Measurements from ENCODE around the gene CBARP.
"Not testable (repeated sequence)": the region's sequence is repeated elsewhere in the genome, so short reads cannot be mapped to it uniquely, and the experiment has no call there.

Gene CBARP

GRCh38 chr19:1218751-1219567 lies 18.8 kb downstream of the CBARP start:
- H3K27ac ChIP-seq (ENCODE audit: low read depth, low read length) = no peak overlapping the region
- WGBS = 93% methylated on average over 37 of the region's 37 CpGs
- H3K9ac ChIP-seq (ENCODE audit: low read depth, low read length) = no peak overlapping the region

DNA sequence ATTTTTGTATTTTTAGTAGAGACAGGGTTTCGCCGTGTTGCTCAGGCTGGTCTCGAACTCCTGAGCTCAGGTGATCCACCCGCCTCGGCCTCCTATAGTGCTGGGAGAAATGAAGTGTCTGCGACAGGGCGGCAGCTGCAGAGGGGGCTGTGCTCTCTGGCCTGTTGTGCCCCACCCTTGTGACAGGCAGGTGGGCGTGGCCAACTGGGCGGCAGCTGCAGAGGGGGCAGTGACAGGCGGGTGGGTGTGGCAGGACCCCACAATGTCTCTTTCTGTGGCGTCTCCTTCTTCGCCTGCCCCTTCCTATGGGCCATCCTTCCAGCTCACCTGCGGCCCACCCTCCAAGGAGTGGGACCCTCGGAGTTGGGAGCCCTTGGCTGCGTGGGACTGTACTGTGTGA lies 20.4 kb downstream of the CBARP start:
- H3K4me3 ChIP-seq (ENCODE audit: low read length) = no peak overlapping the region
- H3K27ac ChIP-seq (ENCODE audit: low read depth, low read length) = no peak overlapping the region
- 87% methylated on average over 15 of the region's 15 CpGs for WGBS
- H3K27me3 ChIP-seq (ENCODE audit: insufficient read depth, low read length) = no peaks in the 10 kb centered on the region
- no peaks in the 10 kb centered on the region for H3K4me1 ChIP-seq (ENCODE audit: insufficient read depth, low read length)
- H3K9ac ChIP-seq (ENCODE audit: low read depth, low read length) = no peak overlapping the region
- no peaks in the 10 kb centered on the region for H3K9me3 ChIP-seq (ENCODE audit: insufficient read depth, low read depth, low read length)
- H3K36me3 ChIP-seq (ENCODE audit: insufficient read depth, low read length) = peaks cover 16% of the 10 kb centered on the region

More at GRCh38 chr19:1218751-1219567, 18.8 kb downstream of the CBARP start:
- Histone ChIP-seq H3K27me3 (ENCODE audit: insufficient read depth, low read length) (no peaks in the 10 kb centered on the region), H3K9me3 (ENCODE audit: insufficient read depth, low read depth, low read length) (no peaks in the 10 kb centered on the region), H3K4me3 (ENCODE audit: low read length) (no peak overlapping the region), H3K4me1 (ENCODE audit: insufficient read depth, low read length) (no peaks in the 10 kb centered on the region), H3K36me3 (ENCODE audit: insufficient read depth, low read length) (peaks cover 30% of the 10 kb centered on the region)

DNA sequence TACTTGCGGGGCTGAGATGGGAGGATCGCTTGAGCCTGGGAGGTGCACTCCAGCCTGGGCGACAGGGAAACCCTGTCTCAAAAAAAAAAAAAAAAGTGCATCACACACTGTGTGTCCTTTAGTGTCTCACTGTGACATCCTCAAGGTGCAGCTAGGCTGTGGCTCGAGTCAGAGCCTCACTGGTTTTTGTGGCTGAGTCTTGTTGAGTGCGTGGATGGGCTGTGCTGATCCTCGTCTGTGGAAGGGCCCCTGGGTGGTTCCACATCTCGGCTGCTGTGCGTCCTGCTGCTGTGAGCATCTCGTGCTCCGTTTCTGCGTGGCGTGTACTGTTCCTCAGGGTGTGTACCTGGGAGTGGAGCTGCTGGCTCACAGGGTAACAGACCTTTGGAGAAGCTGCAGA lies 21.0 kb downstream of the CBARP start:
- Histone ChIP-seq H3K9ac (ENCODE audit: low read depth, low read length) (peak overlapping the region; percentile 30; the same call in 1 of the 2 replicates), H3K27ac (ENCODE audit: low read depth, low read length) (no peak overlapping the region), H3K36me3 (ENCODE audit: insufficient read depth, low read length) (peaks cover 13% of the 10 kb centered on the region), H3K4me1 (ENCODE audit: insufficient read depth, low read length) (no peaks in the 10 kb centered on the region), H3K27me3 (ENCODE audit: insufficient read depth, low read length) (no peaks in the 10 kb centered on the region), H3K4me3 (ENCODE audit: low read length) (no peak overlapping the region), H3K9me3 (ENCODE audit: insufficient read depth, low read depth, low read length) (no peaks in the 10 kb centered on the region)
- 94% methylated on average over 12 of the region's 12 CpGs for WGBS

GRCh38 chr19:1214862-1215731 lies 22.7 kb downstream of the CBARP start:
- H3K36me3 ChIP-seq (ENCODE audit: insufficient read depth, low read length) = peaks cover 4% of the 10 kb centered on the region
- H3K27ac ChIP-seq (ENCODE audit: low read depth, low read length) = no peak overlapping the region
- H3K4me1 ChIP-seq (ENCODE audit: insufficient read depth, low read length) = no peaks in the 10 kb centered on the region
- H3K9me3 ChIP-seq (ENCODE audit: insufficient read depth, low read depth, low read length) = no peaks in the 10 kb centered on the region
- no peak overlapping the region for H3K4me3 ChIP-seq (ENCODE audit: low read length)
- H3K9ac ChIP-seq (ENCODE audit: low read depth, low read length) = peak overlapping the region; percentile 5; the same call in 1 of the 2 replicates
- H3K27me3 ChIP-seq (ENCODE audit: insufficient read depth, low read length) = no peaks in the 10 kb centered on the region
- WGBS = 94% methylated on average over 26 of the region's 26 CpGs

DNA sequence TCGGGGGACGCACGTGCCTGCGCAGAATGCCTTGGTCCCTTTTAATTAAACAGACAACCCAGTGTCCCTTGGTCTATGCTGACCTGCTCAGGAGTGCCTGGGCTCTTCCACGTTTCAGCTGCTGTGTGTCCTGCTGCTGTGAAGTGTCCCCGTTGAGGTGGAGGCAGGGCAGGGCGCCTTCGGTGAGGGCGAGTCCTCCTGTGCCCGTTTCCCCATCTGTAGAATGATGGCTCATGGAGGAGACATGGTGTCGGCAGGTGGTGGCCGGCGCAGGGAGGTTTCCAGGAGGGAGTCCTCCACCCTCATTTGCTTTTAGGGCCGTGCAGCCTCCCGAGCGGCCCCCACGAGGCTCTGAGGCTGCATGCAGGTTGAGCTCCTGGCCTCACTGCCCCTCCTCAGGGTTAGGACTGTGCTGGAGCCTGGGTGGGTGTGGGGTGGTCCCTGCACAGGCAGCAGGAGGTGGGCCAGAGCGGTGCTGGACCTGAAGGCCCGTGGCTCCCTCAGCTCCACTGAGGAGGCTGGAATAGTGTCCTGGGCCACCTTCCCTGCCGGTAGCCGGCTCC lies 23.4 kb downstream of the CBARP start:
- Histone ChIP-seq H3K27ac (ENCODE audit: low read depth, low read length) (0 out of 2 replicates have a peak overlapping the region, but pooled peaks have one; percentile 13), H3K27me3 (ENCODE audit: insufficient read depth, low read length) (no peaks in the 10 kb centered on the region), H3K4me3 (ENCODE audit: low read length) (no peak overlapping the region), H3K9ac (ENCODE audit: low read depth, low read length) (no peak overlapping the region; the same call in 1 of the 2 replicates), H3K36me3 (ENCODE audit: insufficient read depth, low read length) (peaks cover 8% of the 10 kb centered on the region), H3K9me3 (ENCODE audit: insufficient read depth, low read depth, low read length) (no peaks in the 10 kb centered on the region), H3K4me1 (ENCODE audit: insufficient read depth, low read length) (no peaks in the 10 kb centered on the region)
- WGBS = 92% methylated on average over 21 of the region's 21 CpGs

DNA sequence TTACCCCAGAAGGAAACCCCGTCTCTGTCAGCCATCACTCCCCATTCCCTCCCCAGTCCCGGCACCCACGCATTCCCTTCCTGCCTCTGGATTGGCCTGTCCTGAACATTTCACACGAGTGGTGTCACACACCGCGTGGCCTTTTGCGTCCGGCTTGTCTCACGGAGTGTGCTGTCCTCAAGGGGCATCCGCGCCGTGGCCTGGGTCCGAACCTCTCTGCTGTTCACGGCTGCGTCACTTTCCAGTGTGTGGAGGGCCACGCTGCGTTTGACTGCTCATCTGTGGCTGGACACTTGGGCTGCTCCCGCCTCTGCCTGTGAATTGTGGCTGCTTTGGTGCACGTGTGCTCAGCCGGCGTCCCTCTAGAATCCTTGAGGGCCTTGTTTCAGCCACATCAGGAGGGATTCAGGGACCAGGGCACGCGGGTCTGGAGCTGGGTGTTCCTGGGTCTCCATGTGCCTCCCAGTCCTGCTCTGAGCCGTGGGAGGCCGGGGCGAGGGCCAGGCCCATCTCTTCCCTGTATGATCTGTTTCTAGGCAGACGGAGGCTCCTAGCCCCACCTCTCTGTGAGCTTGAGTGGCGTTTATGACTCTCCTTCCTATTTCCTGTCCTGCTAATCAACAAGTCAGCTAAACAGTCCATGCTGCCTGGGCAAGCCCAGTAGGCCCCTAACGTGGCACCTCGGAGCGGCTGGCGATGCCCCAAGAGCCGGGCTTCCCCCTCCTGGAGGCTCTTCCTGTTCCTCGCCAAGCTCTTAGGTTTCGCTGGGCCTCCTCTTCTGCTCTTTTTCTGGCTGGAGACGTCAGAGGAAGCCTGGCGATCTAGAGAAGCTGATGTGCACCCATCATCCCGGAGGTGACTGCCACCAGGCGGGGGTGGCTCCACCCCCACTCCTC lies 24.2 kb downstream of the CBARP start:
- H3K4me1 ChIP-seq (ENCODE audit: insufficient read depth, low read length) = no peaks in the 10 kb centered on the region

DNA sequence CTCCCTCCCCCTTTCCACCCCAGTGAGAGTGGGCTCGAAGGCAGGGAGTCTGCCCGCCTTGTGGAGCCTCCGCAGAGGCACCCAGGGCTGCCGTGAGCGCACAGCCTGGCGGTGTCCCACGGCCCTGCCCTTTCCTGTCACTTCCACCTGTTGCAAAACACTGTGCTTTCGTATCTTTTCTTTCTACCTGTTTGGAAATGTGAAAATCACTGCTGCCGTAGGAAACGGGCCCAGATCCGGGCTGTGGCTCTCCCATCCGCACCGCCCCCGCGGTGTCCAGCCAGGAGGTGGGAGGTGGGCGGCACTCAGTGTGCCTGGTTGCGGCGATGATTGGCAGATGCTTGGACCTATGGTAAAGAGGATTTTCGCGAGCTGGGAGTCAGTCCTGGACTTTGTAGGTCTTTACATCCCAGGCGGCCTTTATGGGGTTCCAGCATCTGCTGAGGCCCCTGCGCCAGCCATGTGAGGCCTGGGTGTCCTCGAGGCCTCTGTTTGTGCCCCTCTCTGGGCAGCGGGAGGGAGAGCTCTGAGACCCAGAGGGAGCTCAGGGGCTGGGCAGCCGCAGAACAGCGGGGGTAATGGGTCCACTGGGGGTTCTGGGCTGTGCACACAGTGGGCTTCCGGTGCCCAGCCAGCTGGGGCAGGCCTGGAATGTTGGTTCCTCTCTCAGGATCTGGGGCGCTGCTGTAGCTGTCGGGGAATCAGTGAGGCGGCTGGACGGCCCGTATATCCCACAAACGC lies 26.1 kb downstream of the CBARP start:
- Histone ChIP-seq H3K4me1 (ENCODE audit: insufficient read depth, low read length) (0 out of 2 replicates have a peak, but pooled peaks cover 6% of the 10 kb centered on the region), H3K27ac (ENCODE audit: low read depth, low read length) (peak overlapping the region; percentile 19; the same call in 1 of the 2 replicates), H3K36me3 (ENCODE audit: insufficient read depth, low read length) (peaks cover 8% of the 10 kb centered on the region), H3K4me3 (ENCODE audit: low read length) (no peak overlapping the region), H3K27me3 (ENCODE audit: insufficient read depth, low read length) (no peaks in the 10 kb centered on the region), H3K9me3 (ENCODE audit: insufficient read depth, low read depth, low read length) (no peaks in the 10 kb centered on the region), H3K9ac (ENCODE audit: low read depth, low read length) (no peak overlapping the region)
- 93% methylated on average over 33 of the region's 33 CpGs for WGBS

More for the DNA sequence above, 24.2 kb downstream of the CBARP start:
- H3K9me3 ChIP-seq (ENCODE audit: insufficient read depth, low read depth, low read length) = no peaks in the 10 kb centered on the region
- H3K4me3 ChIP-seq (ENCODE audit: low read length) = no peak overlapping the region
- WGBS = 94% methylated on average over 39 of the region's 39 CpGs
- H3K36me3 ChIP-seq (ENCODE audit: insufficient read depth, low read length) = peaks cover 8% of the 10 kb centered on the region
- H3K27me3 ChIP-seq (ENCODE audit: insufficient read depth, low read length) = no peaks in the 10 kb centered on the region
- H3K9ac ChIP-seq (ENCODE audit: low read depth, low read length) = peak overlapping the region; percentile 16; the same call in 1 of the 2 replicates
- H3K27ac ChIP-seq (ENCODE audit: low read depth, low read length) = no peak overlapping the region

GRCh38 chr19:1210227-1210538 lies 27.6 kb downstream of the CBARP start:
- Histone ChIP-seq H3K36me3 (ENCODE audit: insufficient read depth, low read length) (peaks cover 8% of the 10 kb centered on the region), H3K27ac (ENCODE audit: low read depth, low read length) (peak overlapping the region; percentile 49), H3K27me3 (ENCODE audit: insufficient read depth, low read length) (no peaks in the 10 kb centered on the region), H3K4me1 (ENCODE audit: insufficient read depth, low read length) (0 out of 2 replicates have a peak, but pooled peaks cover 6% of the 10 kb centered on the region), H3K4me3 (ENCODE audit: low read length) (no peak overlapping the region), H3K9ac (ENCODE audit: low read depth, low read length) (no peak overlapping the region), H3K9me3 (ENCODE audit: insufficient read depth, low read depth, low read length) (no peaks in the 10 kb centered on the region)
- WGBS = 97% methylated on average over 13 of the region's 13 CpGs

DNA sequence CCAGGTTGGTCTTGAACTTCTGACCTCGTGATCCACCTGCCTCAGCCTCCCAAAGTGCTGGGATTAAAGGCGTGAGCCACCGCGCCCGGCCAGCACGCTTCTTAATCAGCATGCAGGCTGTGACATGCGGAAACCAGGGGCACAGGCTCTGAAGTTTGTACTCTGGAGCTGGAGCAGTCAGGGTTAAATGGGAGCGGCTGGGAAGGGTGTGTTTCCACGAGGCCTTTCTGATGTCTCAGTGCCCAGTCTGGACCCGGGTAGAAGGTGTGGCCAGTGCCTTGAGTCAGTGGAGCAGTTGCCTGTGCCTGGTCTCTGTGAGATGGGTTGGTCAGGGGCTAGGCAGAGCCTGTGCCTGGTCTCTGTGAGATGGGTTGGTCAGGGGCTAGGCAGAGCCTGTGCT lies 29.0 kb downstream of the CBARP start:
- H3K4me3 ChIP-seq (ENCODE audit: low read length); H3K9ac ChIP-seq (ENCODE audit: low read depth, low read length); H3K4me1 ChIP-seq (ENCODE audit: insufficient read depth, low read length); H3K27me3 ChIP-seq (ENCODE audit: insufficient read depth, low read length); H3K27ac ChIP-seq (ENCODE audit: low read depth, low read length); H3K36me3 ChIP-seq (ENCODE audit: insufficient read depth, low read length); H3K9me3 ChIP-seq (ENCODE audit: insufficient read depth, low read depth, low read length): not testable (repeated sequence)
- 87% methylated on average over 10 of the region's 10 CpGs for WGBS

All from HUES64 (cell line).